Skeletal muscle cell (primary cell): ENCODE results near the gene NUP210L.
A peak's percentile ranks its signal among the peaks of the same experiment; 100 is the strongest.

ENCODE experiments used
- DNase-seq: peaks from one replicate; pipeline ENCODE4 v3.0.0-alpha.2; 2010; ENCODE audit warnings: low read depth
- H3K4me3 ChIP-seq: 2 replicates; pipeline ENCODE4 v1.5.1; 2011; ENCODE audit warnings: low read depth, mild to moderate bottlenecking, control low read depth, low read length, moderate library complexity

NUP210L gene

DNA sequence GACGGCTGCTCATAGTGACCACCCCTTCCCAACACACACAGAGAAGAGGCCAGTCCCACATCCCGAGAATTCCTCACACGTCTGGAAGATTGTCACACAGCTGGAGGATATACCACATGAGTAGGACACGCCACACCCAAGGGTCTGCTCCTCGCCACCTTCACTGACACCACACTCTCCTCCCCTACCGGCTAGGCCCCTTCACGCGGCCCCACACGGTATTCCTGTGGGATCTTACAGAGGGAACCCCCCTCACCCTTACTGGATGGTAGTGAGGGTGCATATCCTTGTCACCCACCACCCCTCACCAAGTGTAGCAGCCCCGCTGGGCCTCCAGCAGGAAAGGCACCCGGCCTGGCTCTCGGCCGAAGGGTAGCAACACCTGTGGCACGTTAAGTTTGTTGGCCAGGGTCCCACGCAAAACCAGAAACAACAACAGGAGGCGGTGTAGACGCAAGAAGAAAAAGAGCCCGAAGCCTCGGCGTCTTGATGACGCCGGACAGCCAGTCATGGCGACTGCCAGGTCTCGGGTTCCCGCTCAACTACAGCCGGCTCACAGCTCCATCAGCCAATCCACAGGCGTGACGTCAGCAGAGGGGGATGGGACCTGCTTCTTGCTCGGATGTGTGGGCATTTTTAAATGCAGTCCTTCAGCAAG, at the start of gene NUP210L:
Gene NUP210L (minus strand): TSS at position 540 of the 658 bp plus-strand sequence.
- H3K4me3 ChIP-seq = no peak within 1 kb of the TSS
- DNase-seq = no peak

DNA sequence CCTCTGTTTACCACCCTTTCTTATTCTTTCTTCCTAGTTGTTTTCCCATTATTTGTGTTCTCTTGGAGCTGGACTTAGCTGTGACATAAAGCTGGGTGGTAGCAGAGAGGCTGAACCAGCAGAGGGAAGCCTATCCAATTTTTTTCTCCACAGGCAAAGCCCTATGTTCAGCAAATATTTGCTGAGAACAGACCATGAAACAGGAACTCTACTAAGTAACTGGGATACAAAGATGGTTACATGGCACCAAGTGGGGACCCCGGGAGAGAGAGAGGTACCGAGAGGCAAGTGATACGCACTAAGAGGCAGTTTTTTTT, 44.6 kb upstream of the NUP210L start:
- no peak for DNase-seq
- no peak overlapping the region for H3K4me3 ChIP-seq

DNA sequence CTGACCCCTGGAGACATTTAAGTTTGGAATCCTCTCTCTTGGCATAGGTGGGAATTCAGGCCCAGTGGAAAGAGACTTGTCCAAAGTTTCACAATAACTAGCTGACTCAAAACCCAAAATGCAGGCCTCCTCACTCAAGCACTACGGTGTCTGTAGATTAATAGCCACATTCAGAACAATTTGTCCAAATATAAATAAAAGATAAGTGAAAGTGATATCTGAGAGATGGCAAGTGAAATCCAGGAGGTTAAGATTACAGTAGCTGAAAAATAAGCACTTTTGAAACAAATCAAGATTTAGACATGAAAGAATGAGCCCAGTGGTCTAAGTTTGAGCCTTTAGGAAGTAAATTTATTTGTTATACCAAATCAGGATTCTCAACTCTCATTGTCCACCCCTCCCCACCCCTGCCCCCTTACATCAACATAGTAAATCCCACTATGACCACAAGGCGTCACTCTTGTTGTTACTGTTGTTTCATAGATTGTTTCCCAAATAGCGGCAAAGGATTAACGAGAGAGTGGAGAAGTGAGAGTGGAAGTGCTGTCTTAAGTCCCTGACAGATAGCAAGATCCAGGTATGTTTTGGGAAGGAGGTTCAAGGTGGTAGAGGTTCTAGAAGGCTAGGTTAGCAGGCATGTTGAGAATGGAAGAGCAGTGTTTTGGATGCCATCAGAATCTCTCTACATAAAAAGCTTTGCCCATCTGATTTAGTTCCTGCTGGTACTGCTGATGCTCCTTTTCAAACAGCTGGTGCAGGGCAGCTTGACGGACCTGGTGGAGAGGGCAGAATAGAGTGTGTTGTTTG, 44.1 kb upstream of the NUP210L start:
- H3K4me3 ChIP-seq = no peak overlapping the region
- DNase-seq = no peak

DNA sequence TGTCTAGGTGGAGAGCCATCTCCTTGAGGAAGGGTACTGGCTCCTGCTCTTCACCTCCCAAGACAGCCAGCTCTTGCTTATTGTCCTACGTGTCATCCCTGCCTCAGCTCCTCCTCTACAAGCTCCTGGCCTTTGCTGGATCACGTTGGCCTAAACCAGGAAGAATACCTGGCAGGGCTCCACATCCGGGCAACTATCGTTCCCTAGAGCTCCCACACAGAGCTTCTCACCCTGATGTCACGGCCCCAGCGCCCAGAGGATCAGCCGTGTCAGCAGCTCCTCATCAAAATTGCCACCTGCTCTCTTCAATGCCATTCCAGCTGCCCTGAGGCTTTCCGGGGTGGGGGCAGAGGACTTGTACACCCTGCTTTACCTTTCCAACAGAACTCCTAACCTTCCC, 38.9 kb upstream of the NUP210L start:
- DNase-seq = no peak
- H3K4me3 ChIP-seq = no peak overlapping the region

DNA sequence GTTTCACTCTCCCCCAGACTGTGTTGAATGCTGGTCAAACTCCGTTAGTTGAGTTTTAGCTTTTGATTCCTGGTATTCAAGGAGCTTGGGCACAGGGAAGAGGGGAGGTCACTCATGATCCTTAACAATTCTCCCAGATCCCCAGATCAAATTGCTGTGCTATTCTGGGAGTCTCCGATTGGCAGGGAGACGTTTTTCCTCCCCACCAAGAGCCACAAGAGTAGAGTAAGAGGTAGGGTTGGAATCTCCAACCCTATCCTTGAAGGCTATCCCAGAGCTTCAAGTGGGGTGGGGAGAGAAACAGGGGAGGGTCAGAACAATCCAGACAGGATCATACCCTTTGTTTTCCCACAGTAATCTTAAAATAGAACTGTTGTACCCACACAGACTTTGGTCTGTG, 37.6 kb upstream of the NUP210L start:
- no peak overlapping the region for H3K4me3 ChIP-seq
- no peak for DNase-seq

DNA sequence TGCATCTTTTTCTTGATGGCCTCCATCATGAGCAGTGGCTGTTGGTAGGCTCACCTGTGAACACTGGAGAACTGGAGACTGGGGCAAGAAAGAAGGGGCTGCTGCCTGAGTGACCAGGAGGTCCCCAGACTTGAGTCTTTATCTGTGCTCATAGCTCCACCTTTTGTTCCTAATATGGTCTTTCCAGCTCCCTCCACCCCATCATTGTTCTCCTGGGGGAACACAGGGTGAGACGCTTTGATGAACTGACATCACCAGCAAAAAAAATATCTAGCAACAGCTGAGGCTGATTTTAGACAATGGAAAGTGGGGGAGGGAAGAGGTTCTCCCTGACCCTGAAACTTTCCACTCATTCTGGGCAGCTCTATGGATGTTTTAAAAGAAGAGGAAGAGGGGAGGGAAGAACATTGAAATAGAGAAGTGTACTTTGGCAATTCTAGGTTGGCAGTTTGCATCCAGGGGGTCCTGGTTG, 37.2 kb upstream of the NUP210L start, which contains the start of gene TPM3:
Gene TPM3 (minus strand): TSS at position 111 of the 472 bp plus-strand sequence. CDS start 82 bp downstream, at position 29.
- H3K4me3 ChIP-seq = no peak within 1 kb of the TSS
- DNase-seq = no peak

DNA sequence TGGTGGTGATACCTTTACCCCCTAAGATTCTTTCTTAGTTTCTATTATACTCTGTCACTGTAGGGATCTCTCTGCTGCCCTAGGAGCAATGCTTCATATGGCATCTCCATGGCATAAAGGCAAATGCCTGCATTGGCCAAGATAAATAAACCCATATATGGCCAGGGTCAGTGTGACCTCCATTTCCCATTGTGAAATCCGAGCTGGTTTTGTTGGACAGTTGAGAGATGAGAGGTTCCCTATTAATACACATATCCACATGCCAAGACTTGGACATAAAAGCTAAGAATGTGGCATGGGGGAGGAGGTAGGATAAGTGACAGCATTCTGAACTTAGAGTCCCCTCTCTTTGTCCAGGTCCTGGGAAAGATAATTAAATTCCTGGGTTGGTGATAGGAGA, 35.7 kb upstream of the NUP210L start:
- no peak overlapping the region for H3K4me3 ChIP-seq
- no peak for DNase-seq

DNA sequence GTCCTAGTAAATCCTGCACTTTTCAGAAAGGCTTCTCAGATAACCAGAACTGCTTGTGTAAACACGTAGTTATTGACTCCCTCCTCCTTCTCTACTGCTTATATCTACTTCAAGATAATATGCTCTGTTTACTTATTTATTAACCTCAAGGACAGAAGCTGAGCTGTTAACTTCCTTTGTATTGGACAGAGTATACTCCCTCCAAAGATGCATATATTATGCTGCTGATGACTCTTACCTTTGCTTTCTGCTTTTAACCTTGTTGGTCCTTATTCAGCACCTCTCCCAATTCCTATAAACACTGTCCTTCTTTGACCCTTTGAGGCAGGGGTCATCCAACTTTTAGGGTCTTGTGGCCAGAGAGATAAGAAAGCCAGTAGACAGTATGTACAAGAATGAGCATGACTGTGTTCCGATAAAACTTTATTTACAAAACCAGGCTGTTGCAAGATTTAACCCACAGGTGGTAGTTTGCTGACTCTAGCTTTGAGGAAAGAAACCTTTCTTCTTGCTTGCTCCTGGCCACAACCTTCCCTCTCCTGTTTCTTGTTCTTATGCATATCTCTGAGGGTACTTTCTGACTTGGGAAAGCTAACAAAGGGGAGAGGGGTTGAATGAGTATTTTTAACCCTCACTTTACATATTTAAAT, 32.1 kb upstream of the NUP210L start:
- H3K4me3 ChIP-seq = no peak overlapping the region
- no peak for DNase-seq

DNA sequence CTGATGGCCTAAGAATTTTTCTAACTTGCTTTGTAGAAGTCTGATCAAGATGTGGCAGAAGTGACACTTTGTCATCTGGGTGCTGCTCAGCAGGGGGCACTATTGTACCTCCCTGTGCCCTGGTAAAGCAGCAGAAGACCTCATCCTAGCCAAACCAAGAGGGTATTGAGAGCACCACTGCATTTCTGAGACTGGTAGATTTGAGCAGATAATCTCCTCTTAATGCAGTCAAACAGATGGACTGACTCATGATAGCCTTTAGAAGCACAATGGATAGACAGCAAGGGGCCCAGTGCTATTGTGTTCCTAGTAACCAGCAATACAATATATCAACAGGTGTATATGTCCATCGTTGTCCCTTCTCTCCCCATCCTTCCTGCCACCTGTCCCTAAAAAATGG, 31.3 kb upstream of the NUP210L start:
- H3K4me3 ChIP-seq = no peak overlapping the region
- peak; percentile 43 for DNase-seq

DNA sequence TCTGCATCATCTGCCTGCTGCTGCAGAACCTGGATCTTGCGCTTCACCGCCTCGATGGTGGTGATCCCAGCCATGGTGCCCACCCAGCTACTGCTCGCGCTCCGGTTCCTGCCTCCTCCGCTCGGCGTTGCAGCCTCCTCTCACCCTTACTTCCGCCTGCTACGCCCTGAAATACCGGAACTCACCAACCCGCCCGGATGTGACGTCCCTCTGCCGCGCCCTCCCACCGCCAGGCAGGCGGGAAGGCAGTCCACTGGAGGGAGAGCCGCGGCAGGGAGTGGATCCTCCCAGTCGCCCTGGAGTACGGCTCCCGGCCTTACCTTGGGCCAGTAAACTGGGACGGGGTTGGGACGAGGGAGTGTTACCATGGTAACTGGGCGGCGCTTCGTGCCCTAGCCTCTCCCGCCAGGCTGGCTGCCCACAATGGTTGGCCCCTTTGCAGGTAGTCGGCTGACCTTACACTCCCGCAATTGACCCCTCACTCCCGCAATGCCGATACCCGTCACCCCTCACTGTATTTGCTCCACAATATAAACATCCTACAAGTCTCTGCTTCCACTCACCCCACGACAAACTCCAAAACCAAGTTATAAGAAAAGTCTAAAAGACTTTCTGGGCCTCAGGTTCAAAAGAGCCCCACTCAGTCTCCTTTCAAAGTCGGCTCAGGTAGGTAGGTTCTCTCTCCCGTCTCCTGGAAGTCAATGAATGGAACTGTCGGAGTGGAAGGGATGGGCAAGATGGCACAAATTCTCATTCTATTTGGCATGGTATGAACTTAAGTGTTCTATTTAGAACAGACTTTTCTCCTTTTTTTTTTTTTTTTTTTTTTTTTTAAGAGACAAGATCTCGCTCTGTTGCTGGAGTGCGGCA, 28.4 kb upstream of the NUP210L start:
- H3K4me3 ChIP-seq = peak overlapping the region; percentile 95
- DNase-seq = peak; percentile 79

DNA sequence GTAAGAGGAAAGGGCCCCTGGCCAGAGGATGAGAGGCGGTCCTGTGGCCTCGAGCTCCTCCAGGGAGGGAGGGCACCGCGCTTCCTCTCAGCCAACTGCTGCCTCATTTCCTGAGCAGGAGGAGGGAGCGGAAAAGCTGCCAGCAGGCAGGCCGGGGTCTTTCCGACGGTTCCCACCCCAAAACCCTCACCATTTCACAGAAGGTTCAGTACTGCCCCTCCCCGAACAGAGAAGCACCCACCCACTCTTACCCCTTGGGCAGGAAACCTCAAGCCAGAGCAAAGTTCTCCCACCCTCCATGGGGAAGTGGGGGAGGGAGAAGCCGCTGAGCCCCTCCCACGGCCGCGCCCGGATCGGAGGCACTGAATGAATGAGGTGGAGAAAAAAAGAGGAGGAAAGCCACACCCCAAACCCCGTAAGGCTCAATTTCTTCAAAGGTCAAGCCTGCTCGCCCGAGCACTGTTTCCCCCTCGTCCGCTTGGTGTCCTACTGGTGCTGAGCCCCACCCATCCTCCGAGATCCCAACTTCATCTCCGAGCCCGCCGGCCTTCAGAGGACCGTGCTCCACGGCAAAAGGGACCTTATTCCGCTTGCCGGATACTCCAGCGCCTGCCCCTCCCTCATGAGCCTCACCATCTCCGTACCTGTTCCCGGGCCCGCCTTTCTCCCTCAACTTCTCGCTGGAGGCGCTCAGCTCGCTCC, 27.6 kb upstream of the NUP210L start:
- peak; percentile 73 for DNase-seq
- H3K4me3 ChIP-seq = peak overlapping the region; percentile 95

DNA sequence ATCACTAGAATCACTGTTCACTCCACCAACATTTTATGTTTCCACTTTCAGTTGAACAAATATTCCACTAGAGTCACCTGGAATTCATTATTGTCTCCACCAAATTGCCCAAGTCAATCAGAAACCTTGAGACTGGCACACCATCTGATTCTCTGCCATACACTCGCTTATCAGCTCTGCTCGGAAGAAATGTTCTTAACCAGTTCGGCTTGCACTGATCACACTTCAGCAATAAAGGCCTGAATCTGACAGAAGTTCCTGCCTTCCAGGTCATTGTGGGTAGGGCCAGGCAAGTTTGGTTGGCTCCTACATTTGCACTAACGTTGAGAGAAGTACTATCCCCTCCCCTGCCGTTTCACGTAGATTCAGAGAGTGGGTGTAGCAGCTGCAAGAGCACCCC, 27.1 kb upstream of the NUP210L start:
- DNase-seq = no peak
- H3K4me3 ChIP-seq = peak overlapping the region; percentile 95

DNA sequence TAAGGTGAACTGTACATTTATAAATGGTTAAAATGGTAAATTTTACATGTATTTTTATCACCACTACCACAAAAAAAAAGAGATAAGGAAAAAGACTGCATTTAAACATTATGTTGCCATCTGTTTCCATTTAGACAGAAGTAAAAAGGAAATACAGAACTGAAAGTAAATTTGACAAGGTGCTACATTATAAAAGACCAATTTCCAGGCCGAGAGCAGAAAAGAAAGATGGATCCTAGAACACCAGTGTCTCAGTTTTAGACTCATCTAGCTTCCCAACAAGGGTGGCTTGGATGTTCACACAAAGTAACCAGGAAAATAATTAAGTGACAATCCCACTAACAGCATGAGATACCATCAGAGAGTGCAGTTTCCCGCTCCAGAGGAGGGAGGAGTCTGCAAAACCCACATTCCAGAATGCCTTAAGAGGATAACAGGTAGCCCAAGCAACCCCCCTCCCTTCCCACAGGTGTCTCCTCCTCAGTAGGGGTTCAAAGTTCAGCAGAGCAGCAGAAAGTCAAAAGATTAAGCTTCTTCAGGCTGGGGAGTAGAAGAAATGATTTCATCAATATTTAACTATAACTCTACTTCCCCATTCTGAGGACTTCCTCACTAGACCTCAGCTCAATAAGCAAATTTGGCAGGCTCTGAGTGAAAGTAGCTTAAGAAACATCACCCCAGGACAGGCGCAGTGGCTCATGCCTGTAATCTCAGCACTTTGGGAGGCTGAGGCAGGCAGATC, 25.2 kb upstream of the NUP210L start:
- H3K4me3 ChIP-seq = no peak overlapping the region
- DNase-seq = no peak

DNA sequence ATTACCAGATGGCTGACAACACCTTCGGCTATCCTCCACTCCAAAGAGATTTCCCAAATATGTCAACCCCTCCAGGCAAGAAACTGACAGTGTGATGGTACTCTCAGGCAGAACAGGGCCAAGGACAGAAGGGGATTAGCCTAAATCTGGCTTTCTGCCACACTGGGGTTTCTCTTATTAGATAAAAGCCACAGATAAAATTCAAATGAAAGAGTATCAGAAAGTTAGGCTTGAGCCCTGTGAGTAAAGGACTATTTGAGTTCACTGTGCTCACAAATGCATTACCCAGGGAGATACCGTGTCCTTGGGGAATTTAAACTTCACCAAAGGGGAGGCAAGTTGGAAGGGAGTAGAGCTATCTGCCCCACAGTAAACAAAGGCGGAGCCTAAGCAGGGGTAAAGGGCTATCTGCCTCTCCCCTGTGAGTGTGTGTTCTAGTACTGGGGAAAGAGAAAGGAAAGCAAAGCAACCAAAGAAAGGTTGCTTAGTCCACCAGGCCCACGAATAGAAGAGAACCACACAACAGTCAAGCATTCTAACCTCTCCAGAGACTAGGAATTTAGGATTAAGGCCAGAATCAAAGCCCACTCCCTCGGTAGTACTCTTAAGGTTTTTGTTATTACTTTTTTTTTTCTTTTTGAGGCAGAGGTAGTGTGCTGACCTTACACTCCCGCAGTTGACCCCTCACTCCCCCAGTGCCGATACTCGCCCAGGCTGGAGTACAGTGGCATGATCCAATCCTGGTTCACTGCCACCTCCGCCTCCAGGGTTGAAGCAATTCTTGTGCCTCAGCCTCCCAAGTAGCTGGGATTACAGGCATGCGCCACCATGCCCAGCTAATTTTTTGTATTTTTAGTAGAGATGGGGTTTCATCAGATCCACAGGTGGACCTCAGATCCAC, 24.3 kb upstream of the NUP210L start:
- H3K4me3 ChIP-seq = no peak overlapping the region

DNA sequence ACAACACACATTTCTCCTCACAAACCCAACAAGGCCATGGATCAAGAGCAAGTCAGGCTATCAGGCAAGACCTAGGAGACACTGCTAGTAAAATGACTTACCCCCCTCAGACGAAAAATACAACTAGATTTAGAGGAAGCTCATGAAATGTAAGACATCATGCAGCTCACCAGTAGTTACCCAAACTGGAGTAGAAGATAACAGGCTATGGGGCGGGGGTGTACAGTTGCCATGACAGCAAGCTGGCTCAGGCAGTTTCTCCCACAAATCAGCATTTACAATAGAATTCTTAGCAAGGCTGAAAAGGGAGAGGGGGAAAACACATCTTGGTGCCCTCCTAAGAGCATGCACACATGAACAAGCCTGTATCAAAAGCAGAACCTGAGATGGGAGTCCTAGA, 23.1 kb upstream of the NUP210L start:
- no peak overlapping the region for H3K4me3 ChIP-seq
- DNase-seq = no peak

More for the DNA sequence above, 24.3 kb upstream of the NUP210L start:
- no peak for DNase-seq

DNA sequence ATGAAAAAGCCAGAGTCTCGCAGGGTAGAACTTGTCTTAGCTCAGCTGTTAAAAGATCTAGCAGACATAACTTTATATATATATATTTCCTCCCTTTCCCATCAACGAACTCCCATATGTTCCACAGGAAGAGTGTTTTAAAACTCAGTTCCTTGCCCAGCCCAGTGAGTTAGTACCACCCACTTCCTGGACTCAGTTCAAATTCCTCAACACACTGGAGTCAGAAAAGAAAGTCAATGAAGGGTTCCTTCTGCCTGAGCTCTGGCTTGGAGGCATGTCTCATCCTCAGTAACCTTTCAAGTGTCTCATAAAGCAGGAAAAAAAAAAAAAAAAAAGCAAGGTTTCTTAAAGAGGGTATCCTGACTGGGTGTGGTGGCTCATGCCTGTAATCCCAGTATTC, 21.5 kb upstream of the NUP210L start:
- H3K4me3 ChIP-seq = no peak overlapping the region
- DNase-seq = peak; percentile 51

DNA sequence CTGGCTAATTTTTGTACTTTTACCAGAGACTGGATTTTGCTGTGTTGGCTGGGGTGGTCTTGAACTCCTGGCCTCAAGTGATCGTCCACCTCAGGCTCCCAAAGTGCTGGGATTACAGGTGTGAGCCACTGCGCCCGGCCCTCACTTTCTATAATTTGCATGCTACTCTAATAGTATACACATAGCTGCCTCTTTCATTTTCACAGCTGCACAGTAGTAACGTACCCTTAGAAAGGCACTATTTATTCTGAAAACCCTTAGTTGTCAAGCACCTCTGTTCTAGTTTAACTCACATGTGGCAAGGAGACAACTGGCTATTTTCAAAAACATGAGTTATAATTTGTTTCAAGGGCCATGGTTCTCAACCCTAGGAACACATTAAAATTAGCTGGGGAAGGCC, 19.8 kb upstream of the NUP210L start:
- no peak overlapping the region for H3K4me3 ChIP-seq
- DNase-seq = no peak
